HG02642 (cell line): Measurements from ENCODE around the gene MOCS1.

Experiments
- ATAC-seq: cut with Tn5 transposase; IDR thresholded peaks from one replicate; pipeline ENCODE4 v1.9.1; 2021; ENCODE audit warnings: mild to moderate bottlenecking; ENCODE audit not compliant: unreplicated experiment, poor library complexity

Gene MOCS1

GRCh38 chr6:39925931-39926290 is 8.4 kb downstream of the MOCS1 start:
- no peak for ATAC-seq

GRCh38 chr6:39925191-39925930 is 8.9 kb downstream of the MOCS1 start:
- no peak for ATAC-seq

GRCh38 chr6:39924283-39924682 is 10.0 kb downstream of the MOCS1 start:
- no peak for ATAC-seq

- ATAC-seq, result no peak
These were observed 10.4 kb downstream of the MOCS1 start for GRCh38 chr6:39923861-39924260.

- ATAC-seq, result no peak
These were observed 10.9 kb downstream of the MOCS1 start for GRCh38 chr6:39923394-39923793.

GRCh38 chr6:39922821-39923220 is 11.4 kb downstream of the MOCS1 start:
- ATAC-seq, result no peak

- ATAC-seq, result no peak
These were observed 14.1 kb downstream of the MOCS1 start for GRCh38 chr6:39920157-39920556.

- no peak for ATAC-seq
These were observed 15.4 kb downstream of the MOCS1 start for GRCh38 chr6:39918831-39919230.

GRCh38 chr6:39917981-39918380 is 16.3 kb downstream of the MOCS1 start:
- ATAC-seq, result no peak

GRCh38 chr6:39917329-39917728 is 16.9 kb downstream of the MOCS1 start:
- no peak for ATAC-seq

GRCh38 chr6:39915866-39916265 is 18.4 kb downstream of the MOCS1 start:
- ATAC-seq, result no peak

GRCh38 chr6:39914239-39914638 is 20.0 kb downstream of the MOCS1 start:
- no peak for ATAC-seq

- ATAC-seq, result no peak
These were observed 20.8 kb downstream of the MOCS1 start for GRCh38 chr6:39913391-39913916.

GRCh38 chr6:39912446-39912845 is 21.8 kb downstream of the MOCS1 start:
- no peak for ATAC-seq

GRCh38 chr6:39911513-39912125 is 22.6 kb downstream of the MOCS1 start:
- ATAC-seq, result no peak

- ATAC-seq, result no peak
These were observed 23.5 kb downstream of the MOCS1 start for GRCh38 chr6:39910744-39911143.

- no peak for ATAC-seq
These were observed 24.1 kb downstream of the MOCS1 start for GRCh38 chr6:39910164-39910563.

GRCh38 chr6:39909701-39910100 is 24.6 kb downstream of the MOCS1 start:
- ATAC-seq, result no peak

- ATAC-seq, result no peak
These were observed 25.3 kb downstream of the MOCS1 start for GRCh38 chr6:39908838-39909583.

GRCh38 chr6:39907871-39908575 is 26.2 kb downstream of the MOCS1 start:
- no peak for ATAC-seq

- no peak for ATAC-seq
These were observed 27.9 kb downstream of the MOCS1 start for GRCh38 chr6:39906318-39906761.
